SK-N-SH (cell line): ENCODE data around the gene USP10.

ENCODE experiments used
- RFX5 ChIP-seq: IDR thresholded peaks from 2 replicates; pipeline ENCODE4 v1.6.1; 2012; ENCODE audit warnings: mild to moderate bottlenecking, improper control_type of control experiment, low read length
- TF ChIP-seq, protein P1 (sequence below): fragments of 200-600 bp; sonication (generic); IDR thresholded peaks from 2 replicates; pipeline ENCODE4 v1.6.1; 2017; ENCODE audit warnings: antibody characterized with exemption, mild to moderate bottlenecking, moderate library complexity

DNA sequence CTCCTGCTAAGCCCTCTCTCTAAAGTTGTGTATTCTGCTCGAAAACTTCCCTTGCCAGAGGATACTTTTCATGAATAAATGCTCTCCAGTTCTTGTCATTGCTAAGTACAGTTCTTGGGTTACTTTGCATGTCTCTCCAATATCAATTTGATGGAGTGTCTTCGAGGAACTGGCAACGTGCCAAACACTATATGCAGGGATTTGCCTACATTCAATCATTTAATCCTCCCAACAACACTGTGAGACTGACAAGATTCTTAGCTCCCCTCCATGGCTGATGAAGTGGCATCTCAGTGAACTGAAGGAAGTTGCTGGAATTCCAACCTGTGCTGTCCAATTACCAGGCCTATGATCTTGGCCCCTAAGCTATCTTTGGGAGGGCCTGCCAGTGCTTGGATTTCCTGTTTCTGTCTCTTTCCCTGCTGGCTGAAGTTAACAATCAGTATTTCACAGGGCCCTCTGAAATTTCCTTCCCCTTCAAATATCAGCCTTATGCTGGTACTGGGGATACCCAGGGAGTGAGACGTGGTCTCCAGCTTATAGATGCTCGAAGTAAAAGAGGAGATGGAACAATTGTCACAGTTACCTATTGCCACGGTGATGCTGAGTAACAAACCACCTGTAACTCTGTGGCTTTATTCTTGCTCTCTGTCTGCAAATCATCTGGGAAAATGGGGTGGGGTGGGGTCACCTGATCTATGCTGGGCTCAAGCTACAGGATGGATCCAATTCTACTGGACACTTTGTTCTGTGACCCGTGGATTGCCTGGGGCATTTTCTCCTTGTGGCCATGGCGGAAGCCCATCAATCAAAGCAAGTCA lies 100.6 kb downstream of the USP10 start:
- TF ChIP-seq, protein P1, sequence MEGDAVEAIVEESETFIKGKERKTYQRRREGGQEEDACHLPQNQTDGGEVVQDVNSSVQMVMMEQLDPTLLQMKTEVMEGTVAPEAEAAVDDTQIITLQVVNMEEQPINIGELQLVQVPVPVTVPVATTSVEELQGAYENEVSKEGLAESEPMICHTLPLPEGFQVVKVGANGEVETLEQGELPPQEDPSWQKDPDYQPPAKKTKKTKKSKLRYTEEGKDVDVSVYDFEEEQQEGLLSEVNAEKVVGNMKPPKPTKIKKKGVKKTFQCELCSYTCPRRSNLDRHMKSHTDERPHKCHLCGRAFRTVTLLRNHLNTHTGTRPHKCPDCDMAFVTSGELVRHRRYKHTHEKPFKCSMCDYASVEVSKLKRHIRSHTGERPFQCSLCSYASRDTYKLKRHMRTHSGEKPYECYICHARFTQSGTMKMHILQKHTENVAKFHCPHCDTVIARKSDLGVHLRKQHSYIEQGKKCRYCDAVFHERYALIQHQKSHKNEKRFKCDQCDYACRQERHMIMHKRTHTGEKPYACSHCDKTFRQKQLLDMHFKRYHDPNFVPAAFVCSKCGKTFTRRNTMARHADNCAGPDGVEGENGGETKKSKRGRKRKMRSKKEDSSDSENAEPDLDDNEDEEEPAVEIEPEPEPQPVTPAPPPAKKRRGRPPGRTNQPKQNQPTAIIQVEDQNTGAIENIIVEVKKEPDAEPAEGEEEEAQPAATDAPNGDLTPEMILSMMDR, result no peak
- TF ChIP-seq RFX5, result no peak
